ENCODE measurements around the gene DIPK1B.
A peak's percentile ranks its signal among the peaks of the same experiment; 100 is the strongest.

The DIPK1B gene

GRCh38 chr9:136697821-136698526 lies 14.4 kb upstream of the DIPK1B start:
- no peak overlapping the region for H3K4me3 ChIP-seq (ENCODE audit: low read depth, low read length)
- H3K4me1 ChIP-seq (ENCODE audit: control insufficient read depth, insufficient read depth, low read length): no peaks in the 10 kb centered on the region
- H3K27ac ChIP-seq (ENCODE audit: extremely low read depth, low read depth, low read length): no peak overlapping the region
- no peaks in the 10 kb centered on the region for H3K9me3 ChIP-seq (ENCODE audit: control insufficient read depth, insufficient read depth, low read depth, low read length)
- no peaks in the 10 kb centered on the region for H3K36me3 ChIP-seq (ENCODE audit: control insufficient read depth in 2 of 2, insufficient read depth in 1 of 2, low read length in 2 of 2)
- no peak for TF ChIP-seq TCF7L2 (IDR thresholded peaks at IDR 0.05; ENCODE audit: borderline replicate concordance, low read depth, low read length)
- ChIA-PET CTCF (interaction anchor here (0.6 to 3.0 kb wide), 5 partner anchors 13 to 349 kb away, joined by 3 to 18 read pairs (median 3); no protein-coding TSS in a partner anchor), POLR2A (interaction anchor here (0.6 to 1.0 kb wide), 3 partner anchors 21 to 46 kb away, joined by 4 to 6 read pairs (median 4); no protein-coding TSS in a partner anchor)

GRCh38 chr9:136698635-136699246 lies 13.6 kb upstream of the DIPK1B start:
- Histone ChIP-seq H3K4me1 (ENCODE audit: control insufficient read depth, insufficient read depth, low read length) (no peaks in the 10 kb centered on the region), H3K9me3 (ENCODE audit: control insufficient read depth, insufficient read depth, low read depth, low read length) (no peaks in the 10 kb centered on the region), H3K36me3 (ENCODE audit: control insufficient read depth in 2 of 2, insufficient read depth in 1 of 2, low read length in 2 of 2) (no peaks in the 10 kb centered on the region), H3K27ac (ENCODE audit: extremely low read depth, low read depth, low read length) (no peak overlapping the region), H3K4me3 (ENCODE audit: low read depth, low read length) (no peak overlapping the region)
- POLR2A ChIA-PET: interaction anchor here (0.7 to 1.0 kb wide), 2 partner anchors 20 to 29 kb away, joined by 3 to 4 read pairs; no protein-coding TSS in a partner anchor
- TF ChIP-seq PRDM6 (tag by site-specific recombination; IDR thresholded peaks at IDR 0.05) (no peak), ZNF2 (tag by site-specific recombination; IDR thresholded peaks at IDR 0.05) (no peak), ZNF416 (tag by site-specific recombination; IDR thresholded peaks at IDR 0.05) (no peak), ZNF311 (tag by site-specific recombination; IDR thresholded peaks at IDR 0.05; ENCODE audit: borderline replicate concordance) (no peak), ZSCAN30 (tag by site-specific recombination; IDR thresholded peaks at IDR 0.05) (no peak), KLF16 (tag by site-specific recombination; IDR thresholded peaks at IDR 0.05) (no peak)
- TF ChIP-seq, protein P1, sequence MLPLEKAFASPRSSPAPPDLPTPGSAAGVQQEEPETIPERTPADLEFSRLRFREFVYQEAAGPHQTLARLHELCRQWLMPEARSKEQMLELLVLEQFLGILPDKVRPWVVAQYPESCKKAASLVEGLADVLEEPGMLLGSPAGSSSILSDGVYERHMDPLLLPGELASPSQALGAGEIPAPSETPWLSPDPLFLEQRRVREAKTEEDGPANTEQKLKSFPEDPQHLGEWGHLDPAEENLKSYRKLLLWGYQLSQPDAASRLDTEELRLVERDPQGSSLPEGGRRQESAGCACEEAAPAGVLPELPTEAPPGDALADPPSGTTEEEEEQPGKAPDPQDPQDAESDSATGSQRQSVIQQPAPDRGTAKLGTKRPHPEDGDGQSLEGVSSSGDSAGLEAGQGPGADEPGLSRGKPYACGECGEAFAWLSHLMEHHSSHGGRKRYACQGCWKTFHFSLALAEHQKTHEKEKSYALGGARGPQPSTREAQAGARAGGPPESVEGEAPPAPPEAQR (tag by site-specific recombination; IDR thresholded peaks at IDR 0.05): no peak
- CTCF ChIA-PET: interaction anchor here (0.9 to 3.0 kb wide), 3 partner anchors 26 to 348 kb away, joined by 3 to 18 read pairs (median 5); no protein-coding TSS in a partner anchor

DNA sequence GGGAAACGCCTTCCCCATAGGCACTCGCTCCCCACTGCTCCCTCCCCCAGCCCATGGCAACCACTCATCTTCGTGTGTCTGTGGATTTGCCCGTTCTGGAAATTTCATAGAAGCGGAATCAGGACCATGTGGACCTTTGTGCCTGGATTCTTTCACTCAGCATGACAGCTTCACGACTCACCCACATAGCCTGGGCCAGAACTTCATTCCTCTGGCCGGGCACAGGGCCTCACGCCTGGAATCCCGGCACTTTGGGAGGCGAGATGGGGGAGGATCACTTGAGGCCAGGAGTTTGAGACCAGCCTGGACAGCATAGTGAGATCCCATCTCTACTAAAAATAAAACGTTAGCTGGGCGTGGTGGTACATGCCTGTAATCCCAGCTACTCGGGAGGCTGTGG lies 12.1 kb upstream of the DIPK1B start:
- no peaks in the 10 kb centered on the region for H3K4me1 ChIP-seq (ENCODE audit: control insufficient read depth, insufficient read depth, low read length)
- no peak overlapping the region for H3K4me3 ChIP-seq (ENCODE audit: low read depth, low read length)
- no peaks in the 10 kb centered on the region for H3K36me3 ChIP-seq (ENCODE audit: control insufficient read depth in 2 of 2, insufficient read depth in 1 of 2, low read length in 2 of 2)
- peak; percentile 78 for TF ChIP-seq ZNF121 (tag by site-specific recombination; IDR thresholded peaks at IDR 0.05)
- no peak for TF ChIP-seq ZFP37 (tag by site-specific recombination; IDR thresholded peaks at IDR 0.05)
- TF ChIP-seq ZNF335 (tag by site-specific recombination; conservative IDR thresholded peaks at IDR 0.05): peak; percentile 29; the same call in 1 of the 2 replicates
- ChIA-PET POLR2A (interaction anchor here (0.8 to 1.1 kb wide), 2 partner anchors 14 to 27 kb away, joined by 3 to 5 read pairs; partner anchors contain the start of gene AGPAT2), CTCF (interaction anchor here (0.6 to 1.1 kb wide), 5 partner anchors 25 to 211 kb away, joined by 3 to 8 read pairs (median 4); no protein-coding TSS in a partner anchor)
- H3K27ac ChIP-seq (ENCODE audit: extremely low read depth, low read depth, low read length): no peak overlapping the region
- H3K9me3 ChIP-seq (ENCODE audit: control insufficient read depth, insufficient read depth, low read depth, low read length): no peaks in the 10 kb centered on the region

GRCh38 chr9:136700959-136701667 lies 11.3 kb upstream of the DIPK1B start:
- H3K4me1 ChIP-seq (ENCODE audit: control insufficient read depth, insufficient read depth, low read length): no peaks in the 10 kb centered on the region
- ChIA-PET CTCF (interaction anchor here (0.6 to 1.1 kb wide), 5 partner anchors 26 to 676 kb away, joined by 3 to 8 read pairs (median 4); no protein-coding TSS in a partner anchor), POLR2A (interaction anchor here (0.6 to 1.1 kb wide), 4 partner anchors 14 to 27 kb away, joined by 3 to 5 read pairs (median 4); partner anchors contain the start of gene AGPAT2)
- TF ChIP-seq ZNF561 (tag by site-specific recombination; IDR thresholded peaks at IDR 0.05; ENCODE audit: borderline replicate concordance): no peak
- no peak for TF ChIP-seq ZNF24 (tag by site-specific recombination; IDR thresholded peaks at IDR 0.05)
- H3K27ac ChIP-seq (ENCODE audit: extremely low read depth, low read depth, low read length): no peak overlapping the region
- H3K4me3 ChIP-seq (ENCODE audit: low read depth, low read length): no peak overlapping the region
- H3K9me3 ChIP-seq (ENCODE audit: control insufficient read depth, insufficient read depth, low read depth, low read length): no peaks in the 10 kb centered on the region
- H3K36me3 ChIP-seq (ENCODE audit: control insufficient read depth in 2 of 2, insufficient read depth in 1 of 2, low read length in 2 of 2): no peaks in the 10 kb centered on the region

All from HEK293 (cell line).